COLO668 (cell line): Measurements from ENCODE around the gene CAMK2D.
"Not testable (repeated sequence)": the region's sequence is repeated elsewhere in the genome, so short reads cannot be mapped to it uniquely, and the experiment has no call there.

Source experiments
- DNase-seq: peaks from one replicate; lab custom pipeline; 2025; ENCODE audit not compliant: unreplicated experiment; lab: John Stamatoyannopoulos, UW

CAMK2D gene

GRCh38 chr4:113685157-113685556 is 76.4 kb downstream of the CAMK2D start:
- DNase-seq, result not testable (repeated sequence)

GRCh38 chr4:113684534-113685091 is 76.9 kb downstream of the CAMK2D start:
- DNase-seq, result peak; percentile 70

- DNase-seq, result peak; percentile 69
These were observed 78.6 kb downstream of the CAMK2D start for GRCh38 chr4:113682730-113683537.

GRCh38 chr4:113678641-113679040 is 82.9 kb downstream of the CAMK2D start:
- no peak for DNase-seq

GRCh38 chr4:113677325-113677724 is 84.2 kb downstream of the CAMK2D start:
- DNase-seq, result no peak

- no peak for DNase-seq
These were observed 85.5 kb downstream of the CAMK2D start for GRCh38 chr4:113675731-113676697.

- no peak for DNase-seq
These were observed 86.8 kb downstream of the CAMK2D start for GRCh38 chr4:113674733-113675132.

- DNase-seq, result no peak
These were observed 87.3 kb downstream of the CAMK2D start for GRCh38 chr4:113674251-113674650.

- DNase-seq, result peak; percentile 14
These were observed 88.1 kb downstream of the CAMK2D start for GRCh38 chr4:113673450-113673849.

- no peak for DNase-seq
These were observed 95.0 kb downstream of the CAMK2D start for GRCh38 chr4:113666386-113667114.

- DNase-seq, result no peak
These were observed 96.5 kb downstream of the CAMK2D start for GRCh38 chr4:113665036-113665435.

- DNase-seq, result no peak
These were observed 99.0 kb downstream of the CAMK2D start for GRCh38 chr4:113662581-113662980.

GRCh38 chr4:113659127-113659526 is 102.4 kb downstream of the CAMK2D start:
- no peak for DNase-seq

- DNase-seq, result no peak
These were observed 103.8 kb downstream of the CAMK2D start for GRCh38 chr4:113657586-113658233.

- DNase-seq, result no peak
These were observed 107.7 kb downstream of the CAMK2D start for GRCh38 chr4:113653871-113654270.

GRCh38 chr4:113646442-113646822 is 115.1 kb downstream of the CAMK2D start:
- peak; percentile 48 for DNase-seq

GRCh38 chr4:113645771-113646441 is 115.6 kb downstream of the CAMK2D start:
- peak; percentile 47 for DNase-seq

- no peak for DNase-seq
These were observed 116.2 kb downstream of the CAMK2D start for GRCh38 chr4:113645288-113645687.

- no peak for DNase-seq
These were observed 117.1 kb downstream of the CAMK2D start for GRCh38 chr4:113644398-113644797.

GRCh38 chr4:113643505-113643904 is 118.0 kb downstream of the CAMK2D start:
- DNase-seq, result no peak
